H7 (cell line): Measurements from ENCODE around the gene MIP. TPM values are rescaled to one million over a fixed set of nuclear protein-coding genes. Genes with fewer than 3 reads are reported as not detected.
A peak's percentile ranks its signal among the peaks of the same experiment; 100 is the strongest.
"Not testable (repeated sequence)": the region's sequence is repeated elsewhere in the genome, so short reads cannot be mapped to it uniquely, and the experiment has no call there.

ENCODE experiments used
- DNase-seq: peaks from one replicate; pipeline ENCODE4 v3.0.0; 2012
- H3K27me3 ChIP-seq: 2 replicates; pipeline ENCODE4 v1.6.0; 2011; ENCODE audit warnings: mild to moderate bottlenecking, low read length; ENCODE audit not compliant: control insufficient read depth, insufficient read depth
- H3K36me3 ChIP-seq: replicated peaks from 2 replicates; pipeline ENCODE4 v1.5.1; 2011; ENCODE audit warnings: low read length; ENCODE audit not compliant: control insufficient read depth, insufficient read depth
- H3K4me3 ChIP-seq: 2 replicates; pipeline ENCODE4 v1.5.1; 2011; ENCODE audit warnings: low read depth, mild to moderate bottlenecking, control low read depth, low read length, moderate library complexity; ENCODE audit not compliant: insufficient read depth
- total RNA-seq: library from RNA; depleted of rRNA; stranded (reverse); fragments of >200 nt; shearing (Covaris generic); gene quantifications from 2 replicates; pipeline ENCODE4 v1.2.3, GENCODE V29; 2014

MIP gene
- total RNA-seq, 1 experiment from 2014 or later, result not detected

DNA sequence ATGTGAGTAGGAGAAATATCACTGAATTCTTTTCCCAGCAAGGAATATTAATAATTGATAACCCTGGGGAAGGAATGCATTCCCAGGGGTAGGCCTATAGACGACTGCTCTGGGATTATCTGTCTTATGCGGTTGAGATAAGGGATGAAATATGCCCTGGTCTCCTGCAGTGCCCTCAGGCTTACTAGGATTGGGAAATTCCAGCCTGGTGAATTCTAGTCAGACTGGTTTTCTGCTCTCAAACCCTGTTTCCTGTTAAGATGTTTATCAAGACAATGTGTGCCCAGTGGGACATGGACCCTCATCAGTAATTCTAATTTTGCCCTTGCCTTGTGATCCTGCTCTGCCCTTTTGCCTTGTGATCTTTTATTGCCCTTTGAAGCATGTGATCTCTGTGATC is 11.2 kb downstream of the MIP start:
- H3K4me3 ChIP-seq, H3K27me3 ChIP-seq, H3K36me3 ChIP-seq, DNase-seq: not testable (repeated sequence)

DNA sequence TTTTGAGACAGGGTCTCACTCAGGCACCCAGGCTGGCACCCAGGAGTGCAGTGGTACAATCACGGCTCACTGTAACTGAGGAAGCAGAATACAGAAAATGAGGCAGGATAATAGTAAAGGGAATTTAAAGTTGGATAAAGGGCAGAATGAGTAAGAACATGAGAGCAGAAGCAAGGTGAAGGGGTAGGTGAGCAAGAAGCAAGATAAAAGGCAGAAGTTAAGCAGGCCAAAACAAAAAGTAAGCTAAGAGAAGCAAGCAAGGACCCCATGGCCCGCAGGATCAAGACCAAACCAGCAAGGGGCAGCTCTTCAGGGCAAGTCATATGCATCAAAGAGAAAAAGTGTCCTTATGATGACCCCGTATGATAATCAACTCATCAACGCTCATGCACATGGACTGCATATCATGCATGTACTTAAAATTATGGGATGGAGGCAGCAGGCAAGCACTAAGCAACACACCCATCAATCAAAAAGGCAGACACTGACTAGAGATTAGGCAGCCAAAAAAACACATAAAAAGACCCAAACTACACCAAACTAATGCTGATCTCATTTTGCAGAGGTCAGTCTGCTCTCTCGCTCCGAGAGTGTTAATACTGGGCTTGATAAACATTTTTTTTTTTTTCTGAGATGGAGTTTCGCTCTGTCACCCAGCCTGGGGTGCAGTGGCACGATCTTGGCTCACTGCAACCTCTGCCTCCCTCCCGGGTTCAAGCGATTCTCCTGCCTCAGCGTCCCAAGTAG is 16.9 kb downstream of the MIP start:
- Histone ChIP-seq H3K4me3 (no peak overlapping the region), H3K36me3 (peaks cover 6% of the 10 kb centered on the region), H3K27me3 (no peaks in the 10 kb centered on the region)
- no peak for DNase-seq

DNA sequence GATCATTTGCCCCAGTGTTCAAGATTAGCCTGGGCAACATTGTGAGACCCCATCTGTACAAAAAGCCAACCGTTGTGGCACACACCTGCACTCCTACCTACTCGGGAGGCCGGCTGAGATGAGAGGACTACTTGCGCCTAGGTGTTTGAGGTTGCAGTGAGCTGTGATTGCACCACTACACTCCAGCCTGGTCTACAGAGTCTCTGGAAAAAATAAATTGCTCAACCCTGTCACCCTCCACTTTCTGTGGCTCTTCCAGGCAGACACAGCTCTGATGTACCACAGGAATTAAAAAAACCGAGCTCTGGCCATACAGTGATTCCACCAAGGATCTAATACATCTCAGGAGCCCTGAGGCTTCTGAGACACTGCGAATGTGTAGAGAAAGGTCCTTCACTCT is 19.6 kb downstream of the MIP start:
- H3K4me3 ChIP-seq, result no peak overlapping the region
- no peak for DNase-seq
- peaks cover 19% of the 10 kb centered on the region for H3K36me3 ChIP-seq
- H3K27me3 ChIP-seq, result no peaks in the 10 kb centered on the region

DNA sequence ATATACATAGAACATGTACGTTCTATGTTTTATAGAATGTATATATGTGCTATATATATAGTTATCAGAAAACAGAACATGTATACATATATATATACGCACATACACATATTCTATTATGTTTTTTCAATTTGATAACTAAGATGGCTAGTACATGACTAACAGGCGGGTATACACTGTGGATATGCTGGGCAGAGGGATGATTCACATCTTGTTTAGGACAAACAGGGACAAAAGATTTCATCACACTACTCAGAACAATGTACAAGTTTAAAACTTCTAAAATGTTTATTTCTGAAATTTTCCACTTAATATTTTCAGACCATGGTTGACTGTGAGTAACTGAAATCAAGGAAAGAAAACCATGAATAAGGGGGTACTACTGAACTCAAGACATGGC is 22.6 kb downstream of the MIP start:
- H3K36me3 ChIP-seq, result peaks cover 35% of the 10 kb centered on the region
- H3K27me3 ChIP-seq, result no peaks in the 10 kb centered on the region
- H3K4me3 ChIP-seq, result no peak overlapping the region
- no peak for DNase-seq

DNA sequence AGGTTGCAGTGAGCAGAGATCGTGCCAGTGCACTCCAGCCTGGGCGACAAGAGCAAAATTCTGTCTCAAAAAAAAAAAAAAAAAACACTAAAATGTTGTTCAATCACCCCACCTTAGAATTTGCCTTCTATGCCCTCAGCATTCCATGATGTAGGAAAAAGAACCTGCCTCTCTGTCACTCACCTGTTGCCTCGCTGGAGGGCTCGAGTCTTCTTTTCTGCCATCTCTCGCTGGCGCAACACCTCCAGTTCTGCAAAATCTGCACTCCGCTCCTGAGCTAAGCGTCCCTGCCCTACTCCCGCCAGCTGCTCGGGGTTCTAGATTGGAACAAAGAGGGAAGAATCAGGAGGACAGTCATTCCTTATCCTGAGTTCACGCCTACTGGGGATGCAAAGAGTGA is 23.2 kb downstream of the MIP start:
- Histone ChIP-seq H3K4me3 (no peak overlapping the region), H3K27me3 (no peaks in the 10 kb centered on the region), H3K36me3 (peaks cover 36% of the 10 kb centered on the region)
- DNase-seq, result no peak

DNA sequence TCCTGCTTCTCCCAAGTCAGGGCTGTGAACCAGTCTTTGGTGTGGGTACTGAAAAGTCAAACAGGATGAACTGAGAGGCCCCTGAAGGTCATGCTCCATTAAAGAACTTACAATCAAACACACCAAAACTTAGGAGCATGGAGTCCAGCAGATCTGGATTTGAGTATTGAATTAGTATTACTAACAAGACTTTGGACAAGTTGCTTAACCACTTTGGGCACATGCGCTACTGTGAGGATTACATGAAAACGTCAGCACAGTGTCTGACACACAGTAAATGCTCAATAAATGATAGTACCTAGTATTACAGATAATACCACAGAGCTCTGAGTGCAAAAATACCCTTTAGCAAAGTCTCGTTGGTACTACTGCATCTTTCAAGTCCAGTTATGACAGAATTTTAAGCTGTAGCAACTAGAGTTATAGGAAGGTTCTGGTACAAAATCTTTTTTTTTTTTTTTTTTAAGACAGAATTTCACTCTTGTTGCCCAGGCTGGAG is 28.5 kb downstream of the MIP start:
- no peak overlapping the region for H3K4me3 ChIP-seq
- H3K36me3 ChIP-seq, result peaks cover 55% of the 10 kb centered on the region
- H3K27me3 ChIP-seq, result no peaks in the 10 kb centered on the region
- no peak for DNase-seq

DNA sequence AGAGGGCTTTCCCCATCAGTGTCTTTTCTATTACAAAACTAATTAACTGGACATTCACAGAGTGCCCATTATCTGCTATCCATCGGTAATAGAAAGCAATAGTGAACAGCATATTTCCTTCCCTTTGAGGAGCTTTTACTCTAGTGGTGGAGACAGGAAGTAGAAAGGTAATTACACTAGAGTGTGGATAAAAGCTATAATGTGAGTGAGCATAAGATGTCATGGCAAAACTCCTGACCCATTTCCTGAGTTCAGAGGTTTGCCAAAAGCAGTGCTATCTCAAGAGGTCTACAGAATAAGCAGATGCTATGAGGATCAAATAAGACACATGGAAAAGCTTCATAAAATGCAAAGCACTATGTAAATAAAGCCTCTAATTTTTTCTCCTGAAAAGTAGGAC is 29.3 kb downstream of the MIP start:
- H3K27me3 ChIP-seq, result no peaks in the 10 kb centered on the region
- no peak overlapping the region for H3K4me3 ChIP-seq
- peaks cover 55% of the 10 kb centered on the region for H3K36me3 ChIP-seq
- DNase-seq, result no peak

DNA sequence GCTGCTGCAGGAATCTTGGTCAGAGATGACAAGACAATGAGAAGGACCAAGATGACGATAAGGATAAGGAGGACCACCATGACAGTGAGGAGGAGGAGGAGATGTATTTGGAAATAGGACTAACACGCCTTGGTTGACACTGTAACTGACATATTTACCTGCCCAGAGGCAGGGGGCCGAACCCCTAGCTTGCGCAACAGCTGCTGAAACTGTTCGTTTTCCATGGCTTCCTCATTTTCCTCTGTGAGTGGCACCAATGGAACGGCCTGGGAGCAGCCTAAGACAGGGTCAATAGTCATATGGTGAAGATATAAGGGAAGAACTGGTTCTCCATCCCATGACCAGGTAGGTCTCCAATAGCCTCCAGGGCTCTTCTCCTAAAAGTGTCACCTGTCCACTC is 34.0 kb downstream of the MIP start:
- H3K36me3 ChIP-seq, result peaks cover 52% of the 10 kb centered on the region
- no peaks in the 10 kb centered on the region for H3K27me3 ChIP-seq
- H3K4me3 ChIP-seq, result no peak overlapping the region
- no peak for DNase-seq

DNA sequence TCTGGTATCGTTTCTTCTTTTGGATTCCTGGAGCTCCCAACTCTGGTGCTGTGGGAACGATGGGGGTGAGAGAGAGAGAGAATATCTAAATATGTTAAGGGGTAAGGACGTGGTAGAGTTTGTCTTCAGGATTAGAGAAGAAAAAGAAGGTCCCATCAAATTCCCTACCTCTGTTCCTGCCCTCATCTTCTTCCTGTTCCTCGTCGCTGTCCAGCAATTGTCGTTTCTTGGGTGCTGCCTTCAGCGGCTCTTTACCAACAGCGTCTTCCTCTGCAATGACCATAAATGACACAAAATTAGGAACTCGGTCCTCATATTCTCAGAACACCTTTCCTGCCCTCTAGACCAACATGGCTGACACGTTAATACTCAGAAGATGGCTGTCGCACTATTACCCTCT is 36.7 kb downstream of the MIP start:
- Histone ChIP-seq H3K36me3 (peaks cover 37% of the 10 kb centered on the region), H3K27me3 (no peaks in the 10 kb centered on the region), H3K4me3 (no peak overlapping the region)
- DNase-seq, result no peak

DNA sequence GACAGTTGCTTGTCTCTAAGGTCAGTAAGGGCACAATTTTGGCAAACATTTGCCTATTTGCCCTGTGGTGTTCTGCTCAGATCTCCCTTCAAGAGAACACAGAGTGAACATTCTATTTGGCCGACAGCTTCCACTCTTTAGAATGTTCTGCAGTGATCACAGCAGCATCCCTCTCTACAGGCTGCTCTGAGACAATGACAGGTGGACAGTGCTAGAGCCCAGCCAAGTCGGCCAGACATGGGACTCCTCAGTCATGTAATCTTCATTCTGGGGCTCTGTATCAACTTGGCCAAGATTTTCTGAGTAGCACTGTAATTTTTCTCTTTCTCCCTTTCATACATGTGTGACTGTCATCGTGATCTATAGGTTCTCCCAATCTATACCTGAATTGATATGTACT is 40.1 kb downstream of the MIP start:
- Histone ChIP-seq H3K27me3 (no peaks in the 10 kb centered on the region), H3K36me3 (peaks cover 14% of the 10 kb centered on the region), H3K4me3 (no peak overlapping the region)
- DNase-seq, result no peak

DNA sequence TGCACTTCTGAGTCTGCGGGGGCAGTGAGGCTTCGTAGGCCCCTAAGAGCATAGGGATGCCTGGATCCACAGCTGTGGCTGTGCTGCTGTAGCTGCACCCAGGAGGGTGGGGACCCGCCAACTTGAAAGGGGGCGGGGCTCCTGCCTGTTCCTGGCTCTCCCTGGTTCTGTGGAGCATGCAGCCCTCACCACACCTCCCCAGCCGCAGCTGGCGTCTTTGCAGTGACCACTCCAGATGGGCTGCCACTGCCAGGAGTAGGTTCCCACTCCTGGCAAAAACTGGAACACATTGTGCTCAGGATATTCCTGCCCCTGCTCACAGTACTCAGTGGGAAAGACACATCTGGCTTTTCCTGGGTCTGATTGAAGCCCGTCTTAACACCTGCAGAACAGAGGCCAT is 41.1 kb downstream of the MIP start:
- DNase-seq, result peak; percentile 65
- Histone ChIP-seq H3K4me3 (no peak overlapping the region), H3K27me3 (no peaks in the 10 kb centered on the region), H3K36me3 (peaks cover 12% of the 10 kb centered on the region)

DNA sequence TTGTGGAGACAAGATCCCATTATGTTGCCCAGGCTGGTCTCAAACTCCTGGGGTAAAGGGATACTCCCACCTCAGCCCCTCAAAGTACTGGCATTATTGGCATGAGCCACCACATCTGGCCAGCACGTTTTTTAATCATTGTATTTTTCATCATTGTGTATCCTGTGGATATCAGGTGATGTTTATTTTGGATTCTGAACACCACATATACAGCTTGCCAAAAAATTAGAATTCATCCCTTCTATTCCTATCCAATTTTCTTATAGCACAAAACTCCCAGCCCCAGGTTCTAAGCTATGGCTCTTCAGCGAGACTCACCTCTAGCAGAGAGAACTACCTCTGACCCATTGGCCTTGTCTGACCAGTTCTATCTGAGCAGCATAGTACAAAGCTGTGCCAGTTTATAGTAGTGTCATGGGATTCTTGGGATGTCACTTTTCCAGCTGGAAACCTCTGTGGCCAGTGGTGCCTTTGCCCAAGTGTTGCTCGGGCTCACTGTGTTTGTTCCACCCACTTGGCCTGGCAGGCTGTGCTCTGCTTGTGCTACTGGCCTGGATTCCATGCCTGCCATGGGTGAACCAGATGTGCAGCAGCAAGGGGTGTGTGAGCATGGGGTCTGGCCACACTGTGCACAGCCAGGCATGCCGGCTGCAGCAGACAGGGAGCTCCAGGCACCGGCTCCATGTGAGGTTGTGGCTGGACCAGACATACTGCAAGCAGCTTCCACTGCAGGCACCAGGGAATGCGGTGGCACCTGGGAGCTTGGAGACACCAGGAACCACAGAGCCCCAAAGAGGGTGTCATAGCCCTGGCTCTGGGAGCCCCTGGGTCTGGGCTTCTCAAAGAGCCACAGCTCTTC is 42.4 kb downstream of the MIP start:
- no peak overlapping the region for H3K4me3 ChIP-seq
- DNase-seq, result no peak
- no peaks in the 10 kb centered on the region for H3K27me3 ChIP-seq
- peaks cover 5% of the 10 kb centered on the region for H3K36me3 ChIP-seq

DNA sequence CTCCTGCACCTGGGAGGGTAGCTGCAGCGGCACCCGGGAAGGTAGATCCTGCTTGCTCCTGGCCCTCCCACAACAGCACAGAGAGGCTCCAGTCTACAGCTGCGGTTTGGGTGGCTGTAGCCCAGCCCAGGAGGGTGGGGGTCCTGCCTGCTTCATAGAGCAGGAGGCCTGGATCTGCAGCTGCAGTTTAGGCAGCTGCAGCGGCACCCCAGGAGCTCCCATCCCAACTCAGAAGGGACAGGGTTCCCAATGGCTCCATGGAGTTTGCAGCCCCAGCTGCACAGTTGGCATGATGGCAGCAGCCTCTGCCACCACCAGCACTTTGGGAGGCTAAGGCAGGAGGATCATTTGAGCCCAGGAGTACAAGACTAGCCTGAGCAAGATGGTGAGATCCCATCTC is 43.7 kb downstream of the MIP start:
- Histone ChIP-seq H3K27me3 (no peaks in the 10 kb centered on the region), H3K4me3 (no peak overlapping the region), H3K36me3 (no peaks in the 10 kb centered on the region; the same call in 1 of the 2 replicates)
- no peak for DNase-seq

DNA sequence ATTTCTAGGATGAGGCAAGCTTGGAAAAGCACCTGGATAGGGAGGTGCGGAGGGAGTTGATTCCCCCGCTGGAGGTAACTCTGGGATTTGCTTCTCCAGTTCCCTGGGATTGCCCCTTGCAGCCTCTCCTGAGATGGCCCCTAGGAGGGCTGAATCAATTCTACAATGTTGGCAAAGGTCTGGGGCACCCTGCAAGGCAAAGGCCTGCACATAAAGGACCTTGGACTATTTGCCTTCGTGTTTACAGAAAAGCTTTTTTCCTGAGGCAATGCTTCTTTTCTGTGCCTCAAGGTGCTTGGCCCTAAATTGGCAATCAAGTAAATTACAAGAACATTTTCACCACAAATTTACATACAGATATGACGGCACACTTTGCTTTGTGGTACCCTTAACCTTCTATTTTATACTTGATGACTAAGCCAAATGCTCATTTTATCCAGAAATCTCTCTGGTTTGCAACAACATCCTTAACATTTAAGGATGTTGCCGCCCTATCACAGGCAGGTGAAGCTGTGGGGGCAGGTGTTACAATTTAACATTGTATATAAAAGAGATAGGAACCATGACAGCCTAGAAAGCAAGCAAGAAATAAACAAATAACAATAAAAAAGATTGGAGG is 45.5 kb downstream of the MIP start:
- no peaks in the 10 kb centered on the region for H3K27me3 ChIP-seq
- no peaks in the 10 kb centered on the region for H3K36me3 ChIP-seq
- DNase-seq, result no peak
- H3K4me3 ChIP-seq, result no peak overlapping the region

DNA sequence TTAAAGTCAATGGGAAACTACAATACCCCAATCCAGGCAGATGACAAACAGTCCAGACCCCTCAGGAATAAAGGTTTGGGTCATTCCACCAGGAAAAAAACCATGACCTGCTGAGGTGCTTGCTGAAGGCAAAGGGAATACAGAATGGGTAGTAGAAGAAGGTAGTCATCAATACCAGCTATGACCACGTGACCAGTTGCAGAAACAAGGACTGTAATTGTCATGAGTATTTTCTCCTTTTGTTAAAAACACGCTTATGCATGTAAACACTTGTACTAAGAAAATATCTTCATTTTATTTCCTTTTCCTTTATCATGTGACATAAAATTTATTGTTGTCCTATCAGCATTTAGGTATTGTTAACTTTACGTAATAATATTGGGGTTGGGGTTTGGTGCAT is 50.2 kb downstream of the MIP start:
- DNase-seq, H3K27me3 ChIP-seq, H3K36me3 ChIP-seq, H3K4me3 ChIP-seq: not testable (repeated sequence)
